ENCODE data around the gene CAT.

DNA sequence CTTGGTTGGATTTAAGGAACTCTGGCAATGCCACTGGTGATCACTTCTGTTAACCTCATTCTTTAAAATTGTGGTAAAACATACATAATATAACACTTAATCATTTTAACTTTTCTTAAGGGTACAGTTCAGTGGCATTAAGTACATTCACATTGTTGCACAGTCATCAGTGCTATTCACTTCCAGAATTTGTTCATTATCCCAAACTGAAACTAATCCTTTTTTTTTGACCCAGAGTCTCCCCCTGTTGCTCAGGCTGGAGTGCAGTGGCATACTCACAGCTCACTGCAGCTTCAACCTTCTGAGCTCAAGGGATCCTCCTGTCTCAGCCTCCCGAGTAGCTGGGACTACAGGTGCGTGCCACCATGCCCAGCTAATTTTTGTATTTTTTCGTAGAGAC is 64.2 kb downstream of the CAT start:
- TF ChIP-seq, protein P1, sequence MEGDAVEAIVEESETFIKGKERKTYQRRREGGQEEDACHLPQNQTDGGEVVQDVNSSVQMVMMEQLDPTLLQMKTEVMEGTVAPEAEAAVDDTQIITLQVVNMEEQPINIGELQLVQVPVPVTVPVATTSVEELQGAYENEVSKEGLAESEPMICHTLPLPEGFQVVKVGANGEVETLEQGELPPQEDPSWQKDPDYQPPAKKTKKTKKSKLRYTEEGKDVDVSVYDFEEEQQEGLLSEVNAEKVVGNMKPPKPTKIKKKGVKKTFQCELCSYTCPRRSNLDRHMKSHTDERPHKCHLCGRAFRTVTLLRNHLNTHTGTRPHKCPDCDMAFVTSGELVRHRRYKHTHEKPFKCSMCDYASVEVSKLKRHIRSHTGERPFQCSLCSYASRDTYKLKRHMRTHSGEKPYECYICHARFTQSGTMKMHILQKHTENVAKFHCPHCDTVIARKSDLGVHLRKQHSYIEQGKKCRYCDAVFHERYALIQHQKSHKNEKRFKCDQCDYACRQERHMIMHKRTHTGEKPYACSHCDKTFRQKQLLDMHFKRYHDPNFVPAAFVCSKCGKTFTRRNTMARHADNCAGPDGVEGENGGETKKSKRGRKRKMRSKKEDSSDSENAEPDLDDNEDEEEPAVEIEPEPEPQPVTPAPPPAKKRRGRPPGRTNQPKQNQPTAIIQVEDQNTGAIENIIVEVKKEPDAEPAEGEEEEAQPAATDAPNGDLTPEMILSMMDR (IDR thresholded peaks at IDR 0.05), result no peak
- TF ChIP-seq POLR2A (IDR thresholded peaks at IDR 0.05), result no peak

All from testis (tissue), 2 donors.